GM12875 (cell line): ENCODE measurements around the gene SLC39A11.

Experiments used
- H3K4me3 ChIP-seq: one replicate; pipeline ENCODE4 v1.5.1; 2011; ENCODE audit warnings: low read depth, low read length, control low read depth
- TF ChIP-seq, protein P1 (sequence below): IDR thresholded peaks from 2 replicates; pipeline ENCODE4 v1.5.1; 2011; ENCODE audit warnings: low read depth, mild to moderate bottlenecking, control low read depth, inconsistent platforms, low read length, moderate library complexity, borderline replicate concordance; ENCODE audit not compliant: insufficient read depth

The SLC39A11 gene

DNA sequence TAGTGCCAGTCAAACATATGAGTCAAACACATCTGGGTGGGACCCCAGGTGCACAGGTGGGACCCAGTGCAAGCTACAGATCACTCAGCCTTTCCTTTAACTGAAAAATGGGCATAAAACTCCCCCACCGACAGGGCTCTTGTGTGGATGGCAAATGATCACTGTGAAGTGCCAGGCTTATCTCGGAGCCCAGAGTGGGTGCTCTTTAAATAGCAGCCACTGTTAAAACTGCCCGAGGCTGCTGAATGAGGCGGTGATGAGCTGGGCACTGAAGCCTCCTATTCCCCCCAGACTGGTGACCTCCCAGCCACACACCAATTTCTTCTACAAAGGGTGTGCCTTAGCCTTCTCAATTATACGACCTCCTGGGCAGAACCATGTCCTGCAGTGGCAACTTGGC, 433.8 kb downstream of the SLC39A11 start:
- TF ChIP-seq, protein P1, sequence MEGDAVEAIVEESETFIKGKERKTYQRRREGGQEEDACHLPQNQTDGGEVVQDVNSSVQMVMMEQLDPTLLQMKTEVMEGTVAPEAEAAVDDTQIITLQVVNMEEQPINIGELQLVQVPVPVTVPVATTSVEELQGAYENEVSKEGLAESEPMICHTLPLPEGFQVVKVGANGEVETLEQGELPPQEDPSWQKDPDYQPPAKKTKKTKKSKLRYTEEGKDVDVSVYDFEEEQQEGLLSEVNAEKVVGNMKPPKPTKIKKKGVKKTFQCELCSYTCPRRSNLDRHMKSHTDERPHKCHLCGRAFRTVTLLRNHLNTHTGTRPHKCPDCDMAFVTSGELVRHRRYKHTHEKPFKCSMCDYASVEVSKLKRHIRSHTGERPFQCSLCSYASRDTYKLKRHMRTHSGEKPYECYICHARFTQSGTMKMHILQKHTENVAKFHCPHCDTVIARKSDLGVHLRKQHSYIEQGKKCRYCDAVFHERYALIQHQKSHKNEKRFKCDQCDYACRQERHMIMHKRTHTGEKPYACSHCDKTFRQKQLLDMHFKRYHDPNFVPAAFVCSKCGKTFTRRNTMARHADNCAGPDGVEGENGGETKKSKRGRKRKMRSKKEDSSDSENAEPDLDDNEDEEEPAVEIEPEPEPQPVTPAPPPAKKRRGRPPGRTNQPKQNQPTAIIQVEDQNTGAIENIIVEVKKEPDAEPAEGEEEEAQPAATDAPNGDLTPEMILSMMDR: no peak
- no peak overlapping the region for H3K4me3 ChIP-seq

DNA sequence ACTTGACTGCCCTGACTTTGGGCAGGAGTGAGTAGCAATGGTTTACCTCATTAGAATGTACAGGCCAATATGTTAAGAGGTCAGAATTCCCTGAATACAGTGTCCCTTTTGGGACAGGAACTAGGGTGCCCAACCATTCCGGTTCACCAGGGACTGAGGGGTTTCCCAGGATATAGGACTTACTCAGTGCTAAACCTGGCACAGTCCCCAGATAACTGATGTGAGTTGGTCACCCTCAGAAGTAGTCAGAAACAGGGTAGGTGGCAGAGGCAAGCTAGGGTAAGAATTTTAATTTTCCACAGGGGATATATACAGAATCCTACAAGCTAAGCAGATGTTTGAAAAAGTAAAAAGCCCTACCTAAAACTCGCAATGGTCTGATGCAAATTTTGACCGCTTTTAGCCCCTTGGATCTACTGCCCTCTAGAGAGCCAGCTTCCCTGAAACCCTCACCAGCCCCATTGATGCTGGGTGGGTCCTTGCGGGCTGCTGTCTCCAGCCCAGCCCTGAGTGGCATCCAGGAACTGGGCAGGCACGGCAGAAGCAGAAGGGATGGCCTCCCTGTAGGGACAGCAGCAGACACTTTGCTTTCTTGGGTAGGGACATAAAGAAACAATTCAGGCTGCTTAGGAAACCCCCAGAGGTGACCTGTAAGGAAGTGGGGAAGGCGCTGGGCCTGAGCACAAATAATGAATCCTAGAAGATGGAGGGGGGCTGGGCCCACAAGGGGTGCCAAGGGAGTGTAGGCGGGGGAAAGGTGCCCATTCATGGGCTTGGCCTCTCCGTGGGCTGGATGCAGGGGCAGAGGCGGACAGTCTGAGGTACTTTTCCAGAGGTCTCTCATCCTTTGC, 434.8 kb downstream of the SLC39A11 start:
- TF ChIP-seq, protein P1: no peak
- no peak overlapping the region for H3K4me3 ChIP-seq

DNA sequence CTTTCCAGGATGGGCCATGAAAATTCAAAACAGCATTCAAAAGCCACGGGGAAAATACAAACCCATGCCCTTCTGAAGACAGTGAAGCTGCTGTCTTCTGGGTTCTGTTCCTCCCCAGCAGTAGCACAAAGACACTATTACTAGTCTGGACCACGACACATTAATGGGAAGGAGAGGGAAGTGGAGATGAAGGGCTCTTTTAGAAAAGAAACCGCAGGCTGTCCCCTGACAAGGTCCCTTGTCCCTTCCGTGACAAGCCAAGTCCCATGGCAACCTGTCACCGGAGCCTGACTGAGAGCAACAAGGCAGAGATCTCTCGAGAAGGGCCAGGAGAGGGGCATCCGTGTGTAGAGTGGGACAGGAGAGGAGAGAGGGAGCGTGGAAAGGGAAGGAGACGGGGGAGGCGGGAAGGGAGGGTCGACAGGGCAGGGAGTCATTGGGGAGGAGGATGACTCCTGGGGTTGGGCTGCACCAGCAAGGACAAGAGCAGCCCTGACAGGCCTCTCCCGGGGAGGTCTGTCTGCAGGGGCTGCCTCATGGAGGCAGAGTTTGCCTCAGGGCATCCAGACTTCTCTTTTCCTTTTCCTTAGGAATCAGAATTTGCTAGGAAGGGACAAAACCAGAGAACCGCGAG, 436.2 kb downstream of the SLC39A11 start:
- H3K4me3 ChIP-seq: no peak overlapping the region
- TF ChIP-seq, protein P1: no peak

DNA sequence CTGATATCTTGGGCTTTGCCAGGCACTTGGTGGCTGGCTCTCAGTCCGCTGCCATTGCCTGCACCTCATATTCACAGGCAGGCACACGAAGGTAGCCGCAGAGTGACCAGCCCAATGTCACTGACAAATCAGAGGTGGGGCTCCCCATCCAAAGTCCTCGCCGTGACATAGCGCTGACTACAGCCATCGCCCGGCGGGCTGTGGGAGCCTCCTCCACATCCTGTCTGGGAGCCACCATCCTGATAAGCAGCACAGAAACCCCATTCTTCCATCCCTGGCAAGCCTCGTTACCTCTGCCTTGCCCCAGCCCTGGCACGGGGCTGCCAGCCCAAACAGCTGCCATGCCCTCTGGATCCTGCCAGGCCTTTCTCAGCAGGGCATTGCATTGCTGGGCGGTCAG, 437.8 kb downstream of the SLC39A11 start:
- no peak overlapping the region for H3K4me3 ChIP-seq
- TF ChIP-seq, protein P1: no peak

DNA sequence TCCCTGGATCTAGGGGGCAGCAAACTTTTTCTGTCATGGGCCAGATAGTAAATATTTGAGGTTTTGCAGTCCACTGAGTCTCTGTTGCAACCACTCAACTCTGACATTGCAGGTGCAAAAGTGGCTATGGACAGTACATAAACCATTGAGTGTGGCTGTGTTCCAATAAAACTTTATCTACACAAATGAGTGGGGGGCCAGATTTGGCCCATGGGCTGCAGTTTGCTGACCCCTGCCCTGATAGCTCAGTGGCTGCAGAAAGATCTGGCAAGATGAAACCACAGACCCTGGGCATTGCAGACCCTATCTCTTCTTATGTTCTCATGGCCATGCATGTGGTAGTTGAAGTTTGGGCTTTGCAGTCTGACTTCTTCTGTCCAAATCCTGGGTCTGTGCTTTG, 440.5 kb downstream of the SLC39A11 start:
- H3K4me3 ChIP-seq: no peak overlapping the region
- TF ChIP-seq, protein P1: no peak

DNA sequence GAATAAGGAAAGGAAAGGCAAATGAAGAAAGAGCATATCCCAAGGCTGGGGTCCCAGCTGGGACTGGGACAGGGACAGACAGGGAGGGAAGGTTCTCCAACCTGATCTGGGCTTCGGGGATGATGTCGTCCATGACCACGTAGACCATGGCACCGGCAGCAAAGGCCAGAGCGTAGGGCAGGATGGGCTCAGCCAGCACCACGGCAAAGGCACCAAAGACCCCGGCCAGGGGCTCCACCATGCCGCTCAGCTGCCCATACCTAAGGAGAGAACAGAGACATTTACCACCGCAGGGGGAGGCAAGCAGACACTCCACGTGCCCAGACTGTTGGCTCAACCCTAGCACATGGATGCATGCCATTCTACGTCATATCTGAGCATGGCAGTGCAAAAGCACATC, 443.8 kb downstream of the SLC39A11 start:
- H3K4me3 ChIP-seq: no peak overlapping the region
- TF ChIP-seq, protein P1: no peak

DNA sequence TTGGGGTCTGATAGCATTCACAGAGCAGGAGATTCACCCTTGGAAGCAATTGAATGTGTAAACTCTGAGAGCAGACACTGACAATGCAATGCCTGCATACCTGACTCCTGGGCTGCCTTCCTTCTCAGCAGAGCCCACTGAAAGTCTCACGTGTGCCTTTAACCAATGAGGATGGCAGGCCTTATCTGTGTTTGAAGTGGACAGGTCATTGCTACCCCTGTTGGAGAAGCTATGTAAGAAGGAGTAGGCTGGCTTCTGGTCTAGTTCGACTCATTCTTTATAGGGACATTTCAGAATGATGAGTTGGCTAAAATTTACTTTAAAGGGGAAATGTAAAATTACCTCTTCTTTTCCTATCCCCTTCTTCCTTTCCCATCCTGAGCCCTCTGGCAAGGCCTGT, 446.3 kb downstream of the SLC39A11 start:
- TF ChIP-seq, protein P1: no peak
- H3K4me3 ChIP-seq: no peak overlapping the region
